ENCODE data around the gene SLC35A1.

DNA sequence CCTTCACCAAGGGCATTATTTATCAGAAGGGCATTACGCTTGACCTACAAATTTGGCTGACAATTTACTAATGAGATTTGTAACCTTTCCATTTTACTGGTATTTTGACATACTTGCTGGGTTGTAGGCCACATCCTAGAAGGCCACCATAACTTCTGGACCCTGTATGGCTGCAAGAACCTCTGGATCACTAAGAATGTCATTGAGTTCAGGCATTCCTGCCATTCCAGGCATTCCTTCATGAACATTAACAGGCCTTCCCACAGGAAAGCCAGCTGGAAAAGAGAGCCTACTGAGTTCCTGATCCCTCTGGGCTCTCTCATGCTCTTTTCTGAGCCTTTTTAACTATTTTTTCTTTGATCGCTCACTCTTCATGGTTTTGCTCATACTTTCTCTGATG, 28.4 kb upstream of the SLC35A1 start:
- TF ChIP-seq POLR2A (IDR thresholded peaks at IDR 0.05; ENCODE audit: low read length) (no peak), GATA1 (IDR thresholded peaks at IDR 0.05; ENCODE audit: low read depth, low read length) (no peak)
